Ascending aorta (tissue), 2 donors: Measurements from ENCODE around the gene RAMAC. TPM values are rescaled to one million over a fixed set of nuclear protein-coding genes. Genes with fewer than 3 reads are reported as not detected.

Experiments used
- DNase-seq, 2 donors: peaks; one replicate each; pipeline ENCODE4 v3.0.0-alpha.2; 2019; ENCODE audit warnings: low spot score in 2 of 2
- H3K27ac ChIP-seq, 2 donors: fragments of 200-600 bp; sonication (generic); one replicate each; pipeline ENCODE4 v1.5.1; 2016 to 2017; ENCODE audit warnings: mild to moderate bottlenecking in 1 of 2
- H3K27me3 ChIP-seq: fragments of 200-600 bp; sonication (generic); one replicate; pipeline ENCODE4 v1.5.1; 2017
- H3K36me3 ChIP-seq, 2 donors: fragments of 200-600 bp; sonication (generic); one replicate each; pipeline ENCODE4 v1.5.1; 2016
- H3K4me1 ChIP-seq, 2 donors: fragments of 200-600 bp; sonication (generic); one replicate each; pipeline ENCODE4 v1.5.1; 2016 to 2017; ENCODE audit warnings: mild to moderate bottlenecking in 1 of 2
- H3K4me3 ChIP-seq, 2 donors: fragments of 200-600 bp; sonication (generic); one replicate each; pipeline ENCODE4 v1.5.1; 2016 to 2017; ENCODE audit warnings: mild to moderate bottlenecking in 1 of 2
- H3K9me3 ChIP-seq, 2 donors: fragments of 200-600 bp; sonication (generic); one replicate each; pipeline ENCODE4 v1.5.1; 2016
- CTCF ChIP-seq, 3 experiments: fragments of 200-600 bp in 2 of 3; fragments of 450-650 bp in 1 of 3; sonication (generic) in 2 of 3; IDR thresholded peaks; one replicate each; pipeline ENCODE4 v1.5.1; 2016 to 2019; ENCODE audit warnings: antibody characterized with exemption in 3 of 3, mild to moderate bottlenecking in 1 of 3, moderate library complexity in 1 of 3
- intact Hi-C: fragments of 100-400 bp; cut with DNase I; formaldehyde crosslinking; loops from one replicate; pipeline ENCODE4 v1.15.1; 2023
- total RNA-seq: library from RNA; depleted of rRNA; stranded (reverse); fragments of >200 nt; gene quantifications from one replicate; pipeline ENCODE4 v1.1.0, GENCODE V29; 2016

RAMAC gene
- total RNA-seq, 1 donor from 2014 or later: 4.8 TPM

- no peak for TF ChIP-seq CTCF (IDR thresholded peaks at IDR 0.05)
- no peak for DNase-seq
- H3K27me3 ChIP-seq: no peaks in the 10 kb centered on the region
- no peaks in the 10 kb centered on the region for H3K9me3 ChIP-seq
- H3K36me3 ChIP-seq: peaks cover 0 to 23% of the 10 kb centered on the region in 2 donors
- intact Hi-C loops: no loop called here
- no peak overlapping the region for H3K27ac ChIP-seq
- peaks cover 0 to 2% of the 10 kb centered on the region in 2 donors for H3K4me1 ChIP-seq
- H3K4me3 ChIP-seq: no peak overlapping the region
These were observed 6.5 kb downstream of the RAMAC start for GRCh38 chr15:82992436-82992998.

GRCh38 chr15:82993144-82993543, 7.1 kb downstream of the RAMAC start:
- DNase-seq: no peak
- no peak overlapping the region for H3K4me3 ChIP-seq
- H3K4me1 ChIP-seq: no peaks in the 10 kb centered on the region
- H3K36me3 ChIP-seq: peaks cover 0 to 21% of the 10 kb centered on the region in 2 donors
- no peaks in the 10 kb centered on the region for H3K27me3 ChIP-seq
- no peaks in the 10 kb centered on the region for H3K9me3 ChIP-seq
- no peak overlapping the region for H3K27ac ChIP-seq
- no peak for TF ChIP-seq CTCF (IDR thresholded peaks at IDR 0.05)
- intact Hi-C loops: no loop called here

- TF ChIP-seq CTCF (IDR thresholded peaks at IDR 0.05): no peak
- no peak for DNase-seq
- Histone ChIP-seq H3K9me3 (no peaks in the 10 kb centered on the region), H3K27ac (no peak overlapping the region), H3K36me3 (peaks cover 0 to 12% of the 10 kb centered on the region in 2 donors), H3K4me3 (no peak overlapping the region), H3K4me1 (peaks cover 0 to 1% of the 10 kb centered on the region in 2 donors), H3K27me3 (no peaks in the 10 kb centered on the region)
- intact Hi-C loops: no loop called here
These were observed 9.1 kb downstream of the RAMAC start for GRCh38 chr15:82995076-82995475.

GRCh38 chr15:82995938-82996337, 9.9 kb downstream of the RAMAC start:
- no peak for TF ChIP-seq CTCF (IDR thresholded peaks at IDR 0.05)
- Histone ChIP-seq H3K4me1 (peaks cover 0 to 3% of the 10 kb centered on the region in 2 donors), H3K4me3 (no peak overlapping the region), H3K27me3 (no peaks in the 10 kb centered on the region), H3K27ac (no peak overlapping the region), H3K36me3 (peaks cover 0 to 8% of the 10 kb centered on the region in 2 donors), H3K9me3 (no peaks in the 10 kb centered on the region)
- no peak for DNase-seq
- intact Hi-C loops: no loop called here

GRCh38 chr15:82999426-82999825, 13.4 kb downstream of the RAMAC start:
- intact Hi-C loops: no loop called here
- H3K4me3 ChIP-seq: no peak overlapping the region
- H3K9me3 ChIP-seq: no peaks in the 10 kb centered on the region
- H3K4me1 ChIP-seq: peaks cover 0 to 3% of the 10 kb centered on the region in 2 donors
- no peak for DNase-seq
- peaks cover 0 to 4% of the 10 kb centered on the region in 2 donors for H3K36me3 ChIP-seq
- no peak for TF ChIP-seq CTCF (IDR thresholded peaks at IDR 0.05)
- H3K27me3 ChIP-seq: no peaks in the 10 kb centered on the region
- H3K27ac ChIP-seq: no peak overlapping the region
